Measurements from ENCODE around the gene NLGN3.

Gene NLGN3

DNA sequence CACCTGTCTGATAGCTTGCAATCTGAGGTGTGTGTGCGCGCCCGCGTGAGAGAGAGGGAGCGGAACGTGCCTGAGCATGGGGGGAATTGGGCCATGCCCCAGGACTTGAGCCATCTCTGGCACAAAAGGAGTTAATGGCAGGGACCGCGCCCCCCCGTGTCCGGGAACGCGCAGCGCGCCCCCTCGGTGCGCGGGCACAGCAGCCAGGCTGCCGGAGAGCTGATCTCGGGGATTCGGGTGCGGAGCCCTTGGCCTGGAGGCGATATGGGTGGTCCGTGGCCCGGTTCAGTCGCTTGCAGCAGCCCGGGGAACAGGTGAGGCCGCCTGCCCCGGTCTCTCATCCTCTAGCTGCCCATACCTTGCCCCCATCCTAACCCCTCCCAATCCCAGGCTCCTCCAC is at the start of gene NLGN3:
NLGN3 (plus strand) TSS at position 191 of the 400 bp plus-strand sequence. CDS start 2,909 bp downstream, outside the sequence.
- Histone ChIP-seq H3K4me3 (ENCODE audit: low read length, poor library complexity, severe bottlenecking) (no peak within 1 kb of the TSS), H3K9me3 (ENCODE audit: insufficient read depth, low read depth, low read length) (no peaks in the 10 kb centered on the region), H3K9me2 (replicated peaks; ENCODE audit: low read depth, low read length) (no peaks in the 10 kb centered on the region), H3K9ac (ENCODE audit: low read depth, low read length, poor library complexity, severe bottlenecking) (no peak within 1 kb of the TSS), H3K79me2 (ENCODE audit: insufficient read depth, low read length) (no peaks in the 10 kb centered on the region), H3K27me3 (ENCODE audit: insufficient read depth, low read length, poor library complexity, severe bottlenecking) (no peaks in the 10 kb centered on the region), H2AFZ (ENCODE audit: low read length) (no peak within 1 kb of the TSS), H4K20me1 (ENCODE audit: insufficient read depth, low read length, poor library complexity, severe bottlenecking) (no peaks in the 10 kb centered on the region), H3K4me1 (ENCODE audit: insufficient read depth, low read length, poor library complexity, severe bottlenecking) (no peaks in the 10 kb centered on the region), H3K36me3 (ENCODE audit: insufficient read depth, low read length) (peaks cover 13% of the 10 kb centered on the region; the same call in 1 of the 2 replicates), H3F3A (ENCODE audit: low read depth) (no peaks in the 10 kb centered on the region), H3K4me2 (ENCODE audit: low read depth, low read length, poor library complexity, severe bottlenecking) (no peak within 1 kb of the TSS)
- TF ChIP-seq CTCF (conservative IDR thresholded peaks at IDR 0.05; ENCODE audit: low read length) (no peak), EZH2phosphoT487 (IDR thresholded peaks at IDR 0.05; ENCODE audit: borderline replicate concordance) (no peak)

DNA sequence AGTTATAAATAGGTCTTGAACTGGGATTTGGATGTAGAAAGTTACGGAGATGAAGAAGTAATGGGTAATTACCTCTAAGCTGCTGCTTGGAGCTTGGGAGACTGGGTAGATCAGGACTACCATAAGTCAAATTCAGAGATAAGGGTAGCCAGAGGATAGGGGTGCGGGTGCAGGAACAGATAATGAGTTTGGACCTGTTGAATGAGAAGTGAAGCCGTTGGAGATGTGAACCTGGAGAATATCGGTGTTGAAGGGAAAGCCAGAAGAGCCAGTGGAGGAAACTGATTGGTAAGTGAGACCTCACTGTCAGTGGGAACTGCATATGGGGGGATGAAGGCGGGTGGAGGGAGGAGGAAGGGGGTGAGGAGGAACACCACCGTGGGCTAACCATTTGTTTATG is 49.6 kb upstream of the NLGN3 start:
- no peaks in the 10 kb centered on the region for H3K27me3 ChIP-seq (ENCODE audit: insufficient read depth, low read length, poor library complexity, severe bottlenecking)
- peak overlapping the region; percentile 76 for H3K9ac ChIP-seq (ENCODE audit: low read depth, low read length, poor library complexity, severe bottlenecking)
- H3K4me3 ChIP-seq (ENCODE audit: low read length, poor library complexity, severe bottlenecking): peak overlapping the region; percentile 84
- no peaks in the 10 kb centered on the region for H4K20me1 ChIP-seq (ENCODE audit: insufficient read depth, low read length, poor library complexity, severe bottlenecking)
- no peaks in the 10 kb centered on the region for H3K9me2 ChIP-seq (replicated peaks; ENCODE audit: low read depth, low read length)
- H3K4me2 ChIP-seq (ENCODE audit: low read depth, low read length, poor library complexity, severe bottlenecking): peak overlapping the region; percentile 87
- no peak for TF ChIP-seq CTCF (conservative IDR thresholded peaks at IDR 0.05; ENCODE audit: low read length)
- H3K4me1 ChIP-seq (ENCODE audit: insufficient read depth, low read length, poor library complexity, severe bottlenecking): peaks cover 28% of the 10 kb centered on the region
- no peaks in the 10 kb centered on the region for H3K36me3 ChIP-seq (ENCODE audit: insufficient read depth, low read length)
- no peaks in the 10 kb centered on the region for H3F3A ChIP-seq (ENCODE audit: low read depth)
- H3K79me2 ChIP-seq (ENCODE audit: insufficient read depth, low read length): 0 out of 2 replicates have a peak, but pooled peaks cover 12% of the 10 kb centered on the region
- no peaks in the 10 kb centered on the region for H3K9me3 ChIP-seq (ENCODE audit: insufficient read depth, low read depth, low read length)
- peak overlapping the region; percentile 91 for H2AFZ ChIP-seq (ENCODE audit: low read length)

DNA sequence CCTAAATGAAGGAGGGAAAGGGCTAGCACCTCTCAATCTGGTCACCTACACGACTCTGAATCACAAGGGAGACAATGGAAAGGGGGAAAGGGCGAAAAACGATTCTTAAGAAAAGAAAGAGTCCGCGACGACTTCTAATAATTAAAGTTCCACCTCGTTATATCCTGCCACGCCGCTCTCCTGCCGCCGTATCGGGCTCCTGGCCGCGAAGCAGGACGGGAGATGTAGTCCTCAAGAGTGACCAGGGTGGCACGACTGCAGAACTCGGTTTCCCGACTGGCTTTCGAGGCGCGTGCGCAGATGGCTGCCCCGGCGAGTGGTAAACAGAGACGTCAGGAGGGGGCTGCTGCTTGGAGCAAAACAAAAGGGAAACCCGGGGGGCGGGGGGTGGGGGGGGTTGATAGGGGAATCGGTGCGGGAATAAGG is 49.1 kb upstream of the NLGN3 start, which contains the start of gene FOXO4:
FOXO4 (plus strand) TSS at position 297 of the 426 bp plus-strand sequence. CDS start 678 bp downstream, outside the sequence.
- peaks cover 13% of the 10 kb centered on the region; the same call in 1 of the 2 replicates for H3K79me2 ChIP-seq (ENCODE audit: insufficient read depth, low read length)
- peaks cover 29% of the 10 kb centered on the region for H3K4me1 ChIP-seq (ENCODE audit: insufficient read depth, low read length, poor library complexity, severe bottlenecking)
- H3K9me2 ChIP-seq (replicated peaks; ENCODE audit: low read depth, low read length): no peaks in the 10 kb centered on the region
- H3F3A ChIP-seq (ENCODE audit: low read depth): no peaks in the 10 kb centered on the region
- peak within 1 kb of the TSS; percentile 94 for H3K4me2 ChIP-seq (ENCODE audit: low read depth, low read length, poor library complexity, severe bottlenecking)
- H3K4me3 ChIP-seq (ENCODE audit: low read length, poor library complexity, severe bottlenecking): peak within 1 kb of the TSS; percentile 84
- no peak for TF ChIP-seq CTCF (conservative IDR thresholded peaks at IDR 0.05; ENCODE audit: low read length)
- no peak for TF ChIP-seq EZH2phosphoT487 (IDR thresholded peaks at IDR 0.05; ENCODE audit: borderline replicate concordance)
- H4K20me1 ChIP-seq (ENCODE audit: insufficient read depth, low read length, poor library complexity, severe bottlenecking): no peaks in the 10 kb centered on the region
- no peaks in the 10 kb centered on the region for H3K9me3 ChIP-seq (ENCODE audit: insufficient read depth, low read depth, low read length)
- H3K9ac ChIP-seq (ENCODE audit: low read depth, low read length, poor library complexity, severe bottlenecking): peak within 1 kb of the TSS; percentile 76
- H2AFZ ChIP-seq (ENCODE audit: low read length): peak within 1 kb of the TSS; percentile 91
- H3K36me3 ChIP-seq (ENCODE audit: insufficient read depth, low read length): no peaks in the 10 kb centered on the region
- no peaks in the 10 kb centered on the region for H3K27me3 ChIP-seq (ENCODE audit: insufficient read depth, low read length, poor library complexity, severe bottlenecking)
